IMR-90 (cell line): ENCODE results near the gene CLEC4G. TPM values are rescaled to one million over a fixed set of nuclear protein-coding genes. Genes with fewer than 3 reads are reported as not detected.

Experiments
- ATAC-seq: fragments of 200-7000 bp; cut with Tn5 transposase; 2 replicates; pipeline ENCODE4 v1.9.1; 2020; ENCODE audit warnings: low read depth, mild to moderate bottlenecking, moderate library complexity
- BruUV-seq: library from RNA; stranded (reverse); fragments of 400-500 nt; replicated peaks from 2 replicates; lab custom pipeline; 2021; lab: Mats Ljungman, UMichigan
- CTCF ChIA-PET: fragments of 300-600 bp; formaldehyde crosslinking; extraction: SDS; loops from one replicate; lab custom pipeline; 2021; ENCODE audit warnings: antibody characterized with exemption; lab: Yijun Ruan, JAX
- POLR2A ChIA-PET: fragments of 300-600 bp; sonication (Branson Sonifier 250); formaldehyde crosslinking; loops from one replicate; lab custom pipeline; 2022; ENCODE audit warnings: antibody characterized with exemption; ENCODE audit not compliant: unreplicated experiment; lab: Charles Lee
- DNase-seq: peaks from one replicate; pipeline ENCODE4 v3.0.0; 2013
- H2AFZ ChIP-seq: replicated peaks from 2 replicates; pipeline ENCODE3; 2013; ENCODE audit warnings: low read length, mild to moderate bottlenecking; ENCODE audit not compliant: poor library complexity
- H2AK5ac ChIP-seq: 2 replicates; pipeline ENCODE4 v1.6.1; 2013; ENCODE audit warnings: low read depth, low read length, inconsistent platforms
- H2AK9ac ChIP-seq: replicated peaks from 2 replicates; pipeline ENCODE3; 2013; ENCODE audit warnings: mild to moderate bottlenecking, low read depth, low read length, moderate library complexity; ENCODE audit not compliant: poor library complexity
- H2BK120ac ChIP-seq: 2 replicates; pipeline ENCODE4 v1.6.1; 2013; ENCODE audit warnings: low read depth, low read length, inconsistent platforms
- H2BK15ac ChIP-seq: 3 replicates; pipeline ENCODE4 v1.6.1; 2013; ENCODE audit warnings: low read depth, low read length, inconsistent platforms
- H2BK20ac ChIP-seq: 2 replicates; pipeline ENCODE4 v1.6.1; 2013; ENCODE audit warnings: low read depth, mild to moderate bottlenecking, inconsistent platforms, low read length, moderate library complexity
- H2BK5ac ChIP-seq: 2 replicates; pipeline ENCODE4 v1.6.1; 2013; ENCODE audit warnings: mild to moderate bottlenecking, low read depth, low read length, inconsistent platforms; ENCODE audit not compliant: poor library complexity, severe bottlenecking
- H3K14ac ChIP-seq: replicated peaks from 2 replicates; pipeline ENCODE4 v1.6.1; 2013; ENCODE audit warnings: low read depth, low read length, inconsistent platforms
- H3K18ac ChIP-seq: 2 replicates; pipeline ENCODE4 v1.6.1; 2013; ENCODE audit warnings: low read depth, low read length, control low read depth
- H3K23ac ChIP-seq: 2 replicates; pipeline ENCODE4 v1.6.1; 2013; ENCODE audit warnings: low read depth, low read length, inconsistent platforms
- H3K27ac ChIP-seq: 2 replicates; pipeline ENCODE4 v1.5.1; 2013; ENCODE audit warnings: mild to moderate bottlenecking, control low read depth, low read length; ENCODE audit not compliant: insufficient read depth
- H3K27me3 ChIP-seq: 2 replicates; pipeline ENCODE4 v1.6.1; 2013; ENCODE audit warnings: low read length; ENCODE audit not compliant: control insufficient read depth, insufficient read depth
- H3K36me3 ChIP-seq: 2 replicates; pipeline ENCODE4 v1.6.1; 2013; ENCODE audit warnings: low read length, mixed read lengths; ENCODE audit not compliant: control insufficient read depth, insufficient read depth
- H3K4ac ChIP-seq: 2 replicates; pipeline ENCODE4 v1.6.1; 2013; ENCODE audit warnings: low read depth, low read length, inconsistent platforms
- H3K4me1 ChIP-seq: 2 replicates; pipeline ENCODE4 v1.6.1; 2013; ENCODE audit warnings: low read length, mixed read lengths; ENCODE audit not compliant: control insufficient read depth, insufficient read depth
- H3K4me2 ChIP-seq: 2 replicates; pipeline ENCODE4 v1.6.1; 2013; ENCODE audit warnings: low read depth, mild to moderate bottlenecking, control low read depth, low read length, moderate library complexity
- H3K4me3 ChIP-seq: 2 replicates; pipeline ENCODE4 v1.5.1; 2013; ENCODE audit warnings: low read depth, mild to moderate bottlenecking, control low read depth, low read length, moderate library complexity; ENCODE audit not compliant: insufficient read depth
- H3K56ac ChIP-seq: 2 replicates; pipeline ENCODE4 v1.6.1; 2013; ENCODE audit warnings: low read length, inconsistent platforms; ENCODE audit not compliant: insufficient read depth; ENCODE audit errors: extremely low read depth
- H3K79me1 ChIP-seq, 2 experiments: 2 replicates each; pipeline ENCODE4 v1.6.1; 2013; ENCODE audit warnings: low read length in 2 of 2, inconsistent platforms in 1 of 2, low read depth in 1 of 2
- H3K9ac ChIP-seq: 2 replicates; pipeline ENCODE4 v1.6.1; 2013; ENCODE audit warnings: low read depth, low read length, control low read depth
- H3K9me1 ChIP-seq: 2 replicates; pipeline ENCODE4 v1.6.1; 2013; ENCODE audit warnings: low read length, inconsistent platforms; ENCODE audit not compliant: insufficient read depth
- H3K9me3 ChIP-seq: 2 replicates; pipeline ENCODE4 v1.6.1; 2013; ENCODE audit warnings: low read length; ENCODE audit not compliant: control insufficient read depth, insufficient read depth
- H4K20me1 ChIP-seq: 2 replicates; pipeline ENCODE4 v1.6.1; 2013; ENCODE audit warnings: low read length, inconsistent platforms; ENCODE audit not compliant: insufficient read depth
- H4K5ac ChIP-seq: 2 replicates; pipeline ENCODE4 v1.6.1; 2013; ENCODE audit warnings: mild to moderate bottlenecking, low read depth, low read length, control low read depth
- H4K8ac ChIP-seq, 2 experiments: 2 replicates each; pipeline ENCODE4 v1.6.1; 2013; ENCODE audit warnings: low read depth in 2 of 2, low read length in 2 of 2, control low read depth in 1 of 2, inconsistent platforms in 1 of 2
- H4K91ac ChIP-seq: 2 replicates; pipeline ENCODE4 v1.6.1; 2013; ENCODE audit warnings: low read depth, low read length, inconsistent platforms; ENCODE audit not compliant: insufficient read depth
- BHLHE40 ChIP-seq: fragments of 150-350 bp; IDR thresholded peaks from 2 replicates; pipeline ENCODE4 v1.6.1; 2016; ENCODE audit warnings: mild to moderate bottlenecking, low read depth, low read length
- CEBPB ChIP-seq: IDR thresholded peaks from 2 replicates; pipeline ENCODE4 v1.6.1; 2012; ENCODE audit warnings: low read depth, low read length, improper control_type of control experiment
- CHD1 ChIP-seq: IDR thresholded peaks from 2 replicates; pipeline ENCODE4 v1.6.1; 2012; ENCODE audit warnings: low read depth, low read length, improper control_type of control experiment
- CTCF ChIP-seq: conservative IDR thresholded peaks from 2 replicates; pipeline ENCODE4 v1.5.1; 2012; ENCODE audit warnings: mild to moderate bottlenecking, low read depth, low read length, improper control_type of control experiment
- ELK1 ChIP-seq: fragments of 150-350 bp; IDR thresholded peaks from 2 replicates; pipeline ENCODE4 v1.6.1; 2016; ENCODE audit warnings: low read depth, mild to moderate bottlenecking, low read length, moderate library complexity, borderline replicate concordance
- FOS ChIP-seq: fragments of 150-350 bp; IDR thresholded peaks from 2 replicates; pipeline ENCODE4 v1.6.1; 2016; ENCODE audit warnings: low read depth, low read length
- MAZ ChIP-seq: IDR thresholded peaks from 2 replicates; pipeline ENCODE4 v1.6.1; 2012; ENCODE audit warnings: low read depth, mild to moderate bottlenecking, low read length, improper control_type of control experiment, moderate library complexity, borderline replicate concordance
- MXI1 ChIP-seq: IDR thresholded peaks from 2 replicates; pipeline ENCODE4 v1.6.1; 2012; ENCODE audit warnings: low read depth, mild to moderate bottlenecking, low read length, moderate library complexity, borderline replicate concordance
- POLR2A ChIP-seq: IDR thresholded peaks from 2 replicates; pipeline ENCODE4 v1.6.1; 2012; ENCODE audit warnings: mild to moderate bottlenecking, low read depth, low read length
- RAD21 ChIP-seq: IDR thresholded peaks from 2 replicates; pipeline ENCODE4 v1.6.1; 2012; ENCODE audit warnings: low read length, improper control_type of control experiment
- SMC3 ChIP-seq: fragments of 150-350 bp; IDR thresholded peaks from 2 replicates; pipeline ENCODE4 v1.6.1; 2016; ENCODE audit warnings: low read depth, mild to moderate bottlenecking, antibody characterized with exemption, low read length, moderate library complexity
- USF2 ChIP-seq: fragments of 150-350 bp; IDR thresholded peaks from 2 replicates; pipeline ENCODE4 v1.6.1; 2017; ENCODE audit warnings: mild to moderate bottlenecking, antibody characterized with exemption, low read length, low read depth
- WGBS, 2 experiments: methylation state at CpG; one replicate each; pipeline versions ENCODE4 v1.1.5 to v1.1.7; 2013; ENCODE audit warnings: missing lambda C conversion rate in 2 of 2; ENCODE audit not compliant: insufficient read length in 1 of 2; ENCODE audit errors: extremely low coverage in 2 of 2; 5-methylcytosine and 5-hydroxymethylcytosine counted together
- dilution Hi-C: fragments of 300-500 bp; cut with HindIII; formaldehyde crosslinking; loops from one replicate; pipeline ENCODE4 v1.14.3; 2018; ENCODE audit warnings: low sequenced_read_pairs; ENCODE audit not compliant: unreplicated experiment
- in situ Hi-C: fragments of 300-500 bp; cut with MboI; formaldehyde crosslinking; loops from 3 replicates; pipeline ENCODE4 v1.14.3; 2019; ENCODE audit warnings: low sequenced_read_pairs, inconsistent platforms, mixed read lengths
- intact Hi-C: fragments of 100-400 bp; cut with micrococcal nuclease; formaldehyde crosslinking; loops from 2 replicates; pipeline ENCODE4 v1.10.0; 2022
- polyA plus RNA-seq, 3 experiments: library from polyadenylated mRNA; depleted of rRNA; stranded (reverse); fragments of >200 nt; gene quantifications; 2 replicates each; pipeline ENCODE4 v1.2.3, GENCODE V29; 2012; ENCODE audit warnings: low replicate concordance in 1 of 3
- total RNA-seq: library from RNA; depleted of rRNA; stranded (reverse); fragments of >200 nt; gene quantifications from 2 replicates; pipeline ENCODE4 v1.2.3, GENCODE V29; 2012

Gene CLEC4G
- total and polyA plus RNA-seq, 2 of the 4 experiments (the other 2 are of a cell fraction) = not detected

GRCh38 chr19:7730286-7731217 is 1.4 kb downstream of the CLEC4G start (continued):
- TF ChIP-seq CEBPB = no peak

- no peak overlapping the region for H2AK9ac ChIP-seq
- no peak overlapping the region for H4K8ac ChIP-seq
- no peak overlapping the region for H3K56ac ChIP-seq
- no peaks in the 10 kb centered on the region for H3K9me3 ChIP-seq
- no peak overlapping the region for H4K91ac ChIP-seq
- POLR2A ChIA-PET = no interaction called here
- no peak overlapping the region for H2BK5ac ChIP-seq
- no peak overlapping the region for H2BK15ac ChIP-seq
- H3K14ac ChIP-seq = no peak overlapping the region
- dilution Hi-C loops (no loop called here), intact Hi-C loops (no loop called here), in situ Hi-C loops (no loop called here)
- no peaks in the 10 kb centered on the region for H3K36me3 ChIP-seq
- no peak overlapping the region for H3K27ac ChIP-seq
- BruUV-seq = no TSS peak
- no peak overlapping the region for H3K18ac ChIP-seq
- H2AK5ac ChIP-seq = no peak overlapping the region
- no peak overlapping the region for H3K4ac ChIP-seq
- H3K9ac ChIP-seq = no peak overlapping the region
- H3K4me3 ChIP-seq = no peak overlapping the region
- H3K79me1 ChIP-seq = no peaks in the 10 kb centered on the region
- no peak overlapping the region for H3K23ac ChIP-seq
- WGBS, 2 experiments = 15% methylated on average over 10 of the region's 34 CpGs; no CpG with 5 or more reads in 1 of the 2 experiments
- H3K4me2 ChIP-seq = no peak overlapping the region
- H2BK120ac ChIP-seq = no peak overlapping the region
- CTCF ChIA-PET = no interaction called here
- H3K9me1 ChIP-seq = no peaks in the 10 kb centered on the region
- no peak overlapping the region for H2BK20ac ChIP-seq
- no peaks in the 10 kb centered on the region for H3K4me1 ChIP-seq
- H4K5ac ChIP-seq = no peak overlapping the region
- no peak for DNase-seq
- ATAC-seq = no peak
- H3K27me3 ChIP-seq = peaks cover 45% of the 10 kb centered on the region
- no peak overlapping the region for H2AFZ ChIP-seq
- no peaks in the 10 kb centered on the region for H4K20me1 ChIP-seq
- TF ChIP-seq CHD1 (no peak), MXI1 (no peak), MAZ (no peak), CEBPB (no peak), USF2 (no peak), ELK1 (no peak), RAD21 (no peak), CTCF (no peak), POLR2A (no peak), SMC3 (no peak), BHLHE40 (no peak), FOS (no peak)
These were observed 2.1 kb downstream of the CLEC4G start for GRCh38 chr19:7729831-7730285.
